Urinary bladder (tissue), 2 donors: ENCODE data around the gene CXCL11. TPM values are rescaled to one million over a fixed set of nuclear protein-coding genes. Genes with fewer than 3 reads are reported as not detected.

ENCODE experiments used
- polyA plus RNA-seq: library from polyadenylated mRNA; stranded (reverse); fragments of 200-250 nt; gene quantifications from one replicate; pipeline ENCODE4 v1.2.3, GENCODE V29; 2013
- total RNA-seq: library from RNA; depleted of rRNA; stranded (reverse); fragments of >200 nt; gene quantifications from one replicate; pipeline ENCODE4 v1.2.3, GENCODE V29; 2014
- donor health status: healthy.

CXCL11 gene
- total and polyA plus RNA-seq, 2 donors = 0.06 to 0.85 TPM

Other genes starting within 250 kb of the CXCL11 start
- gene PPEF2, start 133.6 kb downstream of the CXCL11 start, total RNA-seq = not detected
- not detected for gene PPEF2, start 133.6 kb downstream of the CXCL11 start, polyA plus RNA-seq
- 18.6 TPM for gene NAAA, start 95.1 kb downstream of the CXCL11 start, total RNA-seq
- 26.4 TPM for gene NAAA, start 95.1 kb downstream of the CXCL11 start, polyA plus RNA-seq
- gene SDAD1, start 45.1 kb downstream of the CXCL11 start, total RNA-seq = 44.7 TPM
- gene SDAD1, start 45.1 kb downstream of the CXCL11 start, polyA plus RNA-seq = 23.9 TPM
- gene CXCL9, start 28.6 kb downstream of the CXCL11 start, total RNA-seq = 0.48 TPM
- 1.3 TPM for gene CXCL9, start 28.6 kb downstream of the CXCL11 start, polyA plus RNA-seq
- gene CXCL10, start 12.6 kb downstream of the CXCL11 start, total RNA-seq = 7.6 TPM
- 0.48 TPM for gene CXCL10, start 12.6 kb downstream of the CXCL11 start, polyA plus RNA-seq
- gene ART3, start 38.6 kb upstream of the CXCL11 start, total RNA-seq = 1.1 TPM
- 1.0 TPM for gene ART3, start 38.6 kb upstream of the CXCL11 start, polyA plus RNA-seq
- 94.5 TPM for gene NUP54, start 112.3 kb upstream of the CXCL11 start, total RNA-seq
- 25.1 TPM for gene NUP54, start 112.3 kb upstream of the CXCL11 start, polyA plus RNA-seq
- gene SCARB2, start 177.8 kb upstream of the CXCL11 start, total RNA-seq = 271 TPM
- gene SCARB2, start 177.8 kb upstream of the CXCL11 start, polyA plus RNA-seq = 123 TPM
- gene FAM47E, start 215.7 kb upstream of the CXCL11 start, total RNA-seq = 4.0 TPM
- 1.7 TPM for gene FAM47E, start 215.7 kb upstream of the CXCL11 start, polyA plus RNA-seq